Thoracic aorta (tissue), 2 donors: ENCODE measurements around the gene TIPRL. TPM values are rescaled to one million over a fixed set of nuclear protein-coding genes. Genes with fewer than 3 reads are reported as not detected.

ENCODE experiments used
- ATAC-seq: fragments of 150-250 bp; one replicate; pipeline ENCODE4 v1.8.0; 2017; ENCODE audit warnings: low read depth; ENCODE audit not compliant: insufficient number of reproducible peaks, low FRiP score
- DNase-seq: peaks from one replicate; pipeline ENCODE4 v3.0.0-alpha.2; 2020; ENCODE audit warnings: low spot score
- H3K27ac ChIP-seq, 2 donors: fragments of 200-600 bp; sonication (generic); 1 replicate in 1 of 2; 2 replicates in 1 of 2; pipeline ENCODE4 v1.5.1; 2016; ENCODE audit warnings: mild to moderate bottlenecking in 2 of 2, moderate library complexity in 2 of 2
- H3K27me3 ChIP-seq: fragments of 200-600 bp; sonication (generic); replicated peaks from 2 replicates; pipeline ENCODE4 v1.6.0; 2016; ENCODE audit warnings: mild to moderate bottlenecking; ENCODE audit not compliant: insufficient read depth
- H3K36me3 ChIP-seq: fragments of 200-600 bp; sonication (generic); one replicate; pipeline ENCODE4 v1.5.1; 2016
- H3K4me1 ChIP-seq, 2 donors: fragments of 200-600 bp; sonication (generic); 1 replicate in 1 of 2; 2 replicates in 1 of 2; pipeline versions ENCODE4 v1.5.1 to v1.6.0; 2016; ENCODE audit warnings: low read depth in 2 of 2, mild to moderate bottlenecking in 1 of 2; ENCODE audit not compliant: control insufficient read depth in 1 of 2
- H3K4me3 ChIP-seq: fragments of 200-600 bp; sonication (generic); 2 replicates; pipeline ENCODE4 v1.5.1; 2016; ENCODE audit warnings: mild to moderate bottlenecking
- H3K9me3 ChIP-seq: fragments of 200-600 bp; sonication (generic); 2 replicates; pipeline ENCODE4 v1.5.1; 2016
- total RNA-seq, 2 donors: library from RNA; depleted of rRNA; stranded (reverse); fragments of >200 nt; gene quantifications; one replicate each; pipeline versions ENCODE4 v1.1.0 to v1.2.3, GENCODE V29; 2016
- TF ChIP-seq, protein P1 (sequence below): fragments of 200-600 bp; sonication (generic); IDR thresholded peaks from one replicate; pipeline ENCODE4 v1.5.1; 2019; ENCODE audit warnings: antibody characterized with exemption

The TIPRL gene
- total RNA-seq, 2 donors from 2014 or later = 18.5 to 22.9 TPM

DNA sequence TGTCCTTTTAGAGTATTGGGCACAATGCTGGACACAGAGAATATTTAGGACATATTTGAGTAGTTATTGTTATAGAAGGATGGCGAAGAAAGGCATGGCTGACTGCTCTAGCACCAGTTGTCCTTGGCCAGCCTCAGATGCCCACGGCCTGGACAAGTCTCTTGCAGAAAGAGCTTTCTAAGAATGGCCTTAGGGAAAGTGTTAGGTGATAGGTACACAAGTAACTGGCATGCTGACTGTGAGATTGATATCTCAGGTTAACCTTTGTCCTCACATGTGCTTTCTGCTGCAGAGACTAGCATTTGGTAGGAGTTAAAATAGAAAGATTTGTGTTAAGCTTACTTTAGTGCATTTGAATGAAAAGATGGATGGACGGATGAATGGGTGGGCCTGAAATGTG is 57.2 kb downstream of the TIPRL start:
- Histone ChIP-seq H3K9me3 (no peaks in the 10 kb centered on the region), H3K4me3 (peak overlapping the region; percentile 35), H3K4me1 (peaks cover 19 to 45% of the 10 kb centered on the region in 2 donors), H3K36me3 (peaks cover 53% of the 10 kb centered on the region), H3K27ac (peak overlapping the region; percentile 51 to 63), H3K27me3 (no peaks in the 10 kb centered on the region)
- DNase-seq (no peak), ATAC-seq (no peak)
- TF ChIP-seq, protein P1, sequence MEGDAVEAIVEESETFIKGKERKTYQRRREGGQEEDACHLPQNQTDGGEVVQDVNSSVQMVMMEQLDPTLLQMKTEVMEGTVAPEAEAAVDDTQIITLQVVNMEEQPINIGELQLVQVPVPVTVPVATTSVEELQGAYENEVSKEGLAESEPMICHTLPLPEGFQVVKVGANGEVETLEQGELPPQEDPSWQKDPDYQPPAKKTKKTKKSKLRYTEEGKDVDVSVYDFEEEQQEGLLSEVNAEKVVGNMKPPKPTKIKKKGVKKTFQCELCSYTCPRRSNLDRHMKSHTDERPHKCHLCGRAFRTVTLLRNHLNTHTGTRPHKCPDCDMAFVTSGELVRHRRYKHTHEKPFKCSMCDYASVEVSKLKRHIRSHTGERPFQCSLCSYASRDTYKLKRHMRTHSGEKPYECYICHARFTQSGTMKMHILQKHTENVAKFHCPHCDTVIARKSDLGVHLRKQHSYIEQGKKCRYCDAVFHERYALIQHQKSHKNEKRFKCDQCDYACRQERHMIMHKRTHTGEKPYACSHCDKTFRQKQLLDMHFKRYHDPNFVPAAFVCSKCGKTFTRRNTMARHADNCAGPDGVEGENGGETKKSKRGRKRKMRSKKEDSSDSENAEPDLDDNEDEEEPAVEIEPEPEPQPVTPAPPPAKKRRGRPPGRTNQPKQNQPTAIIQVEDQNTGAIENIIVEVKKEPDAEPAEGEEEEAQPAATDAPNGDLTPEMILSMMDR = no peak

DNA sequence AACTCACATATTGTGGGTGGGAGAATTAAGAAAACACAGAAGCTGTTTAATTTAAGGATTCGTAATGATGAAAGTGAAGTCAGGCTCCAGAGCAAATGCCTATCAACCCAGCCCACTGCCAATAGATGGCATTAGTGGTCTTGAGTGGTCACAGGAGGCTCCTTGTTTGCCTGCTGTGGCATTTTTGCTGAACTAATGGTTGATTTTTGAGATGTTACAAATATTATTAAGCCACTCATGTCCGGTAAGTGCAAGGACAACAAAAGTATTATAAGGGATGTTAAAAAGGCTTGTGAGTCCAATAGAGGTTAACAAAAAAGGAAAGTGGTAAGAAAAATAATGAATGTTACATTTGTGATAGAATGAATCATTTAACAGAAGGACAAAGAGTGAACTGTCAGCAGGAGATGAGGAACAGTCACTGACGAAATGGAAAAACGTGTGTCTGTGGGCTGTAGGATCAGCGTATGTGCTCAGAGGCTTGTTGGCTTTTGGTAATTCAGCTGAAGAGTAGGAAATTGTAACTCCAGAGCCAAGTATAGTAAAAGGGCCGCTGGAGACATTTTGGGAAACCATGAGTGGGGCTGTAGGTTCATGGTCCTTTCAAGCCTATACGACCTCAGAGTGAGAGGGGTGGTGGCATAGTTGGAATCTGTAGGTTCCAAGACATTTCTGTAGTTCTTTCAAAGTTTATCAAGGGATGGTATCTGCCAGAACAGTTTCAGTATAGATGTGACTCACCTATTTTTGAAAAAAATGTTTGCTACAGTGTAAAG is 58.3 kb downstream of the TIPRL start:
- no peaks in the 10 kb centered on the region for H3K9me3 ChIP-seq
- H3K4me3 ChIP-seq = no peak overlapping the region
- H3K36me3 ChIP-seq = peaks cover 56% of the 10 kb centered on the region
- H3K27ac ChIP-seq = peak overlapping the region; percentile 12 to 51
- peaks cover 16 to 35% of the 10 kb centered on the region in 2 donors for H3K4me1 ChIP-seq
- DNase-seq (no peak), ATAC-seq (no peak)
- TF ChIP-seq, protein P1 = no peak
- H3K27me3 ChIP-seq = no peaks in the 10 kb centered on the region

DNA sequence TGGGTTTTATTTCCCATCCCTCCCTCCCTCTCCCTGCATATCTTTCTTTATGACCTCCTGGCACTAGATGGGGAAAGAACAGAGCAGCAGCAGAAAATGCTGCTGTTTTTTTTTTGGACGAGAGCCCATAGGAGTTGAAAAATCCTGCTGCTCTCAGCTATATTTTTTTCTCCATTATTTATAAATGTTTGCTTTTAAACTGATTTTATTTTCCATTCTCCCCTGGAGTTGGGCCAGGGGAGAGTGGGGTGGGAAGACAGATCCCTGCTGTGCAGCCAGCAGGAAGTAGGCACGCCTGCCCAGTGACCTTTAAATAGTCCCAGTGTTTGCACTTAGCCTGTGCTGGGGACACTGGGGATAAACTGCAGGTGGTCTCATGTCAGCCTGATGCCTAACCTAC is 64.4 kb downstream of the TIPRL start:
- H3K4me1 ChIP-seq = peaks cover 21 to 53% of the 10 kb centered on the region in 2 donors
- no peaks in the 10 kb centered on the region for H3K9me3 ChIP-seq
- no peak for ATAC-seq
- TF ChIP-seq, protein P1 = no peak
- no peak for DNase-seq
- H3K36me3 ChIP-seq = peaks cover 48% of the 10 kb centered on the region
- H3K27ac ChIP-seq = peak overlapping the region; percentile 39 to 60
- H3K27me3 ChIP-seq = no peaks in the 10 kb centered on the region
- no peak overlapping the region for H3K4me3 ChIP-seq

DNA sequence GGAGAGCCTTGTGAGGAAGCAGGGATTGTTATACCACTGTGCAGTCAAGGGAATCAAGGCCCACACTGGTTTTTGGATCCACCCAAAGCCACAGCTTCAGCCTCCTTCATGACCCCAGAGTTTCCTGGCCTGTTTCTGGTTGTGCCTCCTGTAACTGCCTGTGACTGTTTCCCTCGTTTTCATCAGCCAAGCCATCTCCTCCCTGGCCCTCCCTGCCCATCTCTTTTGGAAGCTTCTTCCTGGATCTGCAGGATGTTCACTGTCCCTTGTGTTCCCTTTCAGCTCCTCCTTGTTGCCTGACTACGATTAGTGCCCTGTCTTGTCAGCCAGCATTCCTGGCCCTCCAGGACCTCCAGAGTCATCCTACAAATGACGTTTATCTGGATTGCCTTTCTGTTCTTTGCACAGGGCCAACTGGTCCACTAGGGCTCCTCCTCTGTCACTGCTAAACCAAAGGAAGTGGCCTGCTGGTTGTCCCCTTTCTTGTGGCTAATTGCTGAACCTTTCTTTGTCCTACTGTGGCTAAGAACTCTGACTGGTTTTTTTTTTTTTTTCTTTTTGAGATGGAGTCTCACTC is 65.0 kb downstream of the TIPRL start:
- TF ChIP-seq, protein P1 = no peak
- H3K4me3 ChIP-seq = no peak overlapping the region
- H3K36me3 ChIP-seq = peaks cover 47% of the 10 kb centered on the region
- peak overlapping the region; percentile 39 to 60 for H3K27ac ChIP-seq
- no peak for DNase-seq
- no peaks in the 10 kb centered on the region for H3K27me3 ChIP-seq
- H3K9me3 ChIP-seq = no peaks in the 10 kb centered on the region
- ATAC-seq = no peak
- H3K4me1 ChIP-seq = peaks cover 21 to 53% of the 10 kb centered on the region in 2 donors

DNA sequence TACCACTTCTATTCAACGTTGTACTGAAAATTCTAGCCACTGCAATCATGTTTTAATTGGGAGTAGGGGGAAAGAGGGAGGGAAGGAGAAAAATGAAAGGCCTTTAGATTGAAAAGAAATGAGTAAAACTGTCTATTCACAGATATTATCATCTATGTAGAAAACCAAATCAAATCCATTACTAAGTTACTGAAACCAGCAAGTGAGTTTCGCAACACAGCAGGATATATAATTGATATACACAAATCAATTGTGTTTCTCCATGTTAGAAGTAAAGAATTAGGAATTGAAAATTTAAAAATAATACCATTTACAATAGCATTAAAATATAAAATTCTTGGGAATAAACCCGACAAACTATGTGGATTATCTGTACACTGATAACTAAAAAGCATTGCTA is 66.3 kb downstream of the TIPRL start:
- ATAC-seq (no peak), DNase-seq (no peak)
- H3K36me3 ChIP-seq = peaks cover 36% of the 10 kb centered on the region
- peaks cover 21 to 62% of the 10 kb centered on the region in 2 donors for H3K4me1 ChIP-seq
- TF ChIP-seq, protein P1 = no peak
- no peaks in the 10 kb centered on the region for H3K9me3 ChIP-seq
- H3K27me3 ChIP-seq = no peaks in the 10 kb centered on the region
- H3K4me3 ChIP-seq = no peak overlapping the region
- H3K27ac ChIP-seq = no peak overlapping the region
